ENCODE data around the gene MYZAP.

MYZAP gene

DNA sequence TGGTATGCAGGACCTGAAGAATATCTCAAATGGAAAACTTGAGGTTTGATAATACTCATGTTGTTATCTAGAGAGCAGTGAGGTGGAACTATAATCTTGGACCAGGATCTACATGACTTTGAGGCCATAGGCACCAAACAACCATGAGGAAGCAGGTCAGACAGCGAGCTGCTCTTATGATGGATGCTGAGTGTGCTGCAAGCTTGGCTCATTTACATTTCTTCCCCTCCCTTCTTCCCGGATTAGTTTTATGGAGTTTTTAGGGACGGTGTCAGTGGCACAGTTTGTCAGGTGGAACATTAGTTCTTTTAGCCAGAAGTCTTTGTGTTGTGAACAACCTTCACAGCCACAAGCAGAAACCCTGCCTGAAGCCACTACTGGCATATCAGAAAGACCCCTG is 8.0 kb upstream of the MYZAP start:
- no peak for FAIRE-seq
- no peak for TF ChIP-seq PAX5 (IDR thresholded peaks at IDR 0.05; ENCODE audit: insufficient read depth, low read length, severe bottlenecking)
- TF ChIP-seq SPI1 (IDR thresholded peaks at IDR 0.05; ENCODE audit: low read depth, low read length) = no peak
- TF ChIP-seq POLR2AphosphoS5 (IDR thresholded peaks at IDR 0.05; ENCODE audit: low read depth, low read length) = no peak
- TF ChIP-seq POU2F2 (IDR thresholded peaks at IDR 0.05; ENCODE audit: low read depth, low read length) = no peak
- no peak for TF ChIP-seq TAF1 (IDR thresholded peaks at IDR 0.05; ENCODE audit: low read depth, low read length)
- TF ChIP-seq POLR2A (IDR thresholded peaks at IDR 0.05; ENCODE audit: low read depth, low read length) = no peak
- no peak for DNase-seq (ENCODE audit: insufficient read length, low spot score)

DNA sequence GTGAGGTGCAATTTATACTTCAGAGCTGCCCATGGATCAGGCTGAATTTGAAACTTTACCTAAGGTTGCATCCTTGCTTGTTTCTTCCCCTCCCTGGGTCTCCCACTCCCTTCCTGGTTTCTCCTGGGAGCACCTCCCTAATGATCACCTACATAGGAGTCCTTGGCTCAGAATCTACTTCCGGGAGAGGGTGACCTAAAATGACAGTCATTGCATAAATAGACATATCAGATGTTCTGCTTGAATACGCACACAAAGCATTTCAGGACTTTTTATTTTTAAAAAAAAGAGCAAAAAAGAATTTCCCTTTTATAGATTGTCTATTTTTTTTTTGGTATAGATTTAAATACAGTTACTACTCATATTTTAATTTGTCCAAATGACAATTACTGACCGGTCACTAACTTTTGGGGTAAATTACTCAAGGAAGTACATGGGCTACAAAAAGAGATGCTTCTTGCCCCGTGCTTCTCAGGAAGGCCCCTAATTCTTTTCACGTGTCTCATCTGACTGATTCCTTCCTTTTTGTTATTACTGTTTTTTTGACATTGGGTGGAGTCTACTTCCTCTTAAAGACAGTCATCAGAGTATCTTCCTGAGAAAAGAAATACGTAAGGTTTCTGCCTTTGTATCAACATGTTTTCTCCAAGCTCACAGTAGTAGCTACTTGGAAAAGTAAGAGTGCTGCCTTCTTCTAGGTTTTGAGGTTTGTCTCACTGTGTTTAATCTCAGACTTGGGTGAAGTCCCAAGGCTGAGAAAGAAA is 4.9 kb upstream of the MYZAP start:
- FAIRE-seq = no peak
- TF ChIP-seq SPI1 (IDR thresholded peaks at IDR 0.05; ENCODE audit: low read depth, low read length) (no peak), POLR2A (IDR thresholded peaks at IDR 0.05; ENCODE audit: low read depth, low read length) (no peak), TAF1 (IDR thresholded peaks at IDR 0.05; ENCODE audit: low read depth, low read length) (no peak), POU2F2 (IDR thresholded peaks at IDR 0.05; ENCODE audit: low read depth, low read length) (no peak), PAX5 (IDR thresholded peaks at IDR 0.05; ENCODE audit: insufficient read depth, low read length, severe bottlenecking) (no peak), POLR2AphosphoS5 (IDR thresholded peaks at IDR 0.05; ENCODE audit: low read depth, low read length) (no peak)
- DNase-seq (ENCODE audit: insufficient read length, low spot score) = no peak

DNA sequence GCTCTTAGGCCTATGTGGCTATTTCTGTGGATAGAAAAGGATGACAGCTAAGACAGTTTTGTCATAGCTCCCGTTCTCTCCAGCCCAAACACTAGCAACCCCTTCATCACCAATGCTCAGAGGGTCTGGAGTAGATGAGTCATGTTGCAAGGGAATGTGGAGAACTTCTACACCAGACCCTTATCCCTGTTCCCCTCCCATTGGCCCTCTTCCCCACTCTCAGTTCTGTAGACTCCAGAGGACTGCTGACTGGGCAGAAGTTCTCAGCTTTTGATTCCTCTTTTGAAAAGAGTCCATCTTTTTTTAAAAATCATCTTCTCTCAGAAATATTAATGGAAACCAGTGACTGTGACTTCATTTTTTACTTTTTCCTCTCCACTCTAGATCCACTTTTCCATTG is 2.4 kb upstream of the MYZAP start:
- TF ChIP-seq POLR2A (IDR thresholded peaks at IDR 0.05; ENCODE audit: low read depth, low read length) (no peak), SPI1 (IDR thresholded peaks at IDR 0.05; ENCODE audit: low read depth, low read length) (no peak), TAF1 (IDR thresholded peaks at IDR 0.05; ENCODE audit: low read depth, low read length) (no peak), PAX5 (IDR thresholded peaks at IDR 0.05; ENCODE audit: insufficient read depth, low read length, severe bottlenecking) (no peak), POLR2AphosphoS5 (IDR thresholded peaks at IDR 0.05; ENCODE audit: low read depth, low read length) (no peak), POU2F2 (IDR thresholded peaks at IDR 0.05; ENCODE audit: low read depth, low read length) (no peak)
- DNase-seq (ENCODE audit: insufficient read length, low spot score) (no peak), FAIRE-seq (no peak)

DNA sequence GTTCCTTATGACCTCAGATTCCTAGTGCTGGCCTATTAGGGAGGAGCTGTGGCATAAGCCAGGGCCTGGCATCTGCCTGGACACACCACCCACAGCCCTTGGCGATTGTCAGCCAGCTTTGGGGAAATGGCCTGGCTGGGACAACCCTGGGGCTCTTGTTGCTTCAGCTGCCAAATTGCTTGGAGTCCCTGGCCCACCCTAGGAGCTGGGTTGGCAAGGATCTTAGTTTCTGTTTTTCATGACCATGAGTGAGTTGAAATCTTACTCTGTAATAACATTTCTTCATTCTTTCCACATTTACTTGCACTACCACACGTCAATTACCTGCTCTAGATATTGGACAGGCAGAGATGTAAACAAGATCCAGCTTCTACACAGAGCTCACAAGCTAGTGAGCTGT is 1.9 kb upstream of the MYZAP start:
- TF ChIP-seq POU2F2 (IDR thresholded peaks at IDR 0.05; ENCODE audit: low read depth, low read length) (no peak), PAX5 (IDR thresholded peaks at IDR 0.05; ENCODE audit: insufficient read depth, low read length, severe bottlenecking) (no peak), SPI1 (IDR thresholded peaks at IDR 0.05; ENCODE audit: low read depth, low read length) (no peak), TAF1 (IDR thresholded peaks at IDR 0.05; ENCODE audit: low read depth, low read length) (no peak), POLR2AphosphoS5 (IDR thresholded peaks at IDR 0.05; ENCODE audit: low read depth, low read length) (no peak), POLR2A (IDR thresholded peaks at IDR 0.05; ENCODE audit: low read depth, low read length) (no peak)
- FAIRE-seq = no peak
- no peak for DNase-seq (ENCODE audit: insufficient read length, low spot score)

DNA sequence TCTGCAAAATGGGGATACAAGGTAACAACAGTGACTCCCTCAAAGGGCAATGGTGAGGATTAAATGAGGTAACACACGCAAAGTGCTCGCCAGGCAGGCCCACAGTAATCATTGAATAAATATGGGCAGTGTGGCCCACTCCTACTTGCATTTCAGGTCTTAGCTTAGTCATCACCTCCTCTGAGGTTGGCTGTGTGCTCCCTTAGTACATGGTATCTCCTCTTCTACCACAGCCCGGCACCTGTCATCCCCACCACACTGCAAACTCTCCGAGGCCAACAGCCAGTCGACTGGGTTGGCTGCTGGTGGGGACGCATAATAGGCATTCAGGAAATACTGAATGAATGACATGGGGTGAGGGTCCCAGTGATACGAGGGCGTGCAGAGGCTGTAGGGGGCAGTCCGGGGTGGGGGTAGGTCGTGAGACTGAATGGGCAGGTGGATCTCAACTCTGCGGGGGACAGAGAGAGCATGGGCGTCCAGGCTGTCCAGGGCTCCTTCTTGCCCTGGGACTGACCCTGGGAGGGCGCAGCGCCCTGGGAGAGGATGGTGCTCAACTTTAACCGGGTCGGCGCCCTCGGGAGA is 375 bp upstream of the MYZAP start:
- DNase-seq (ENCODE audit: insufficient read length, low spot score) (no peak), FAIRE-seq (no peak)
- no peak for TF ChIP-seq SPI1 (IDR thresholded peaks at IDR 0.05; ENCODE audit: low read depth, low read length)
- no peak for TF ChIP-seq POLR2A (IDR thresholded peaks at IDR 0.05; ENCODE audit: low read depth, low read length)
- TF ChIP-seq PAX5 (IDR thresholded peaks at IDR 0.05; ENCODE audit: insufficient read depth, low read length, severe bottlenecking) = no peak
- TF ChIP-seq TAF1 (IDR thresholded peaks at IDR 0.05; ENCODE audit: low read depth, low read length) = no peak
- no peak for TF ChIP-seq POU2F2 (IDR thresholded peaks at IDR 0.05; ENCODE audit: low read depth, low read length)

DNA sequence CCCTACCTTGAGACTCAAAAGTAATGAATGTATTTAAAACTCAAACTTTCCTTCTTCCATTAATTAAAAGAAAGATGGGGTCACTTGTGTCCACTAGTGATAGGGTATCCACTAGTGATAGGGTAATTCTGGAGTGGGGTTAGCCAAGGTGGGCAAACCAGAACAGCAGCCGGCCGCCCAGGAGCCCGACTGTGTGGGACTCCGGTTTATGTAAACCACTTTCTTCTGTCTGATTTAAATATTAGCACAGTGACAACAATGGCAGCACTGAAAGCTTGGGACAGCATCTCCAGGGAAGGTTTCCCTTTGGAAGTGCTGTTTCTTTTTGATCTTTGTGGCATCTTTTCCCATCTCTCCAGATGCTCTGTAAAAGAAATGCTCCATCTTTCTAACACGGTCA is 722 bp downstream of the MYZAP start:
- DNase-seq (ENCODE audit: insufficient read length, low spot score) (no peak), FAIRE-seq (no peak)
- TF ChIP-seq POU2F2 (IDR thresholded peaks at IDR 0.05; ENCODE audit: low read depth, low read length) = no peak
- no peak for TF ChIP-seq POLR2AphosphoS5 (IDR thresholded peaks at IDR 0.05; ENCODE audit: low read depth, low read length)
- TF ChIP-seq PAX5 (IDR thresholded peaks at IDR 0.05; ENCODE audit: insufficient read depth, low read length, severe bottlenecking) = no peak
- TF ChIP-seq TAF1 (IDR thresholded peaks at IDR 0.05; ENCODE audit: low read depth, low read length) = no peak

DNA sequence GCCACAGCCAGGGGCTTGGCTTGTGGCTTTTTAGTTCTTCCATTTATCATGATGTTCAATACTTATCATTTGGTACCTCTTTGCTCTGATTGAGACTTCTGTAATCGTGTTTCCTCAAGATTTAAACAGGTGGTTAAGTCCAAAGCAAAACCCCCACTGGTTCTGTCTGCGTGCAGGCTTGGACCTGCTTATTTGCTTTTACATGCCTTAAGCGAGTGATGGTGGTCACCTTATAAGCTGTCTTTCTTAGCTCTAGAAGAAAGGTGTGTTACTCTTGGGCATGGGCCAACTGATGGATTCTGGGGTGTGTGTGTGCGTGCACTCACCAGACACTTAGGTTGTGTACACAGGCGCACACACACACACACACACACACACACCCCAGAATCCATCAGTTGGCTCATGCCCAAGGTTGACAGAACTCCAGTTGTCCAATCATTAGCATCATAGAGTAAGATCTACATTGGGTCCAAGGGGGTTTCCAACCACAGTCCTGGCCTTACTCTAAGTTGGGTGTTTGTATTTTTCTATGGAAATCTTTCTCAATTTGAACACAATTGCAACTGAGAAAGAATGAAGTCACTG is 1.2 kb downstream of the MYZAP start:
- FAIRE-seq (no peak), DNase-seq (ENCODE audit: insufficient read length, low spot score) (no peak)
- TF ChIP-seq POLR2AphosphoS5 (IDR thresholded peaks at IDR 0.05; ENCODE audit: low read depth, low read length) (no peak), POLR2A (IDR thresholded peaks at IDR 0.05; ENCODE audit: low read depth, low read length) (no peak), PAX5 (IDR thresholded peaks at IDR 0.05; ENCODE audit: insufficient read depth, low read length, severe bottlenecking) (no peak), SPI1 (IDR thresholded peaks at IDR 0.05; ENCODE audit: low read depth, low read length) (no peak), POU2F2 (IDR thresholded peaks at IDR 0.05; ENCODE audit: low read depth, low read length) (no peak), TAF1 (IDR thresholded peaks at IDR 0.05; ENCODE audit: low read depth, low read length) (no peak)

DNA sequence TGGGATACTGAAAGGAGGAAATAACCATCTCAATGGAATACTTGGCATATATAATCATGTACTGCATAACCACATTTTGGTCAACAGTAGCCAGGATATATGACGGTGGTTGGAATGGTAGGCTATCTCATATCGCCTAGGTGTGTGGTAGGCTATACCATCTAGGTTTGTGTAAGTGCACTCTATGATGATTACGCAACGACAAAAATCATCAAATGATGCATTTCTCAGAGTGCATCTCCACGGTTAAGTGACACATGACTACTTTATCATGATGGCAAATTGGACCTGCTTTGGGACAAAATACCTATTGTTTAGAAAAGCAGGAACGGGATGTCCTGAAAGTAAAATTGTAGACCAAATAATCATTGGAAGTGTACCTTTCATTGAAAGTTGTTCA is 2.8 kb downstream of the MYZAP start:
- FAIRE-seq (no peak), DNase-seq (ENCODE audit: insufficient read length, low spot score) (no peak)
- TF ChIP-seq POLR2A (IDR thresholded peaks at IDR 0.05; ENCODE audit: low read depth, low read length) = no peak
- TF ChIP-seq POU2F2 (IDR thresholded peaks at IDR 0.05; ENCODE audit: low read depth, low read length) = no peak
- TF ChIP-seq POLR2AphosphoS5 (IDR thresholded peaks at IDR 0.05; ENCODE audit: low read depth, low read length) = no peak
- no peak for TF ChIP-seq PAX5 (IDR thresholded peaks at IDR 0.05; ENCODE audit: insufficient read depth, low read length, severe bottlenecking)
- no peak for TF ChIP-seq SPI1 (IDR thresholded peaks at IDR 0.05; ENCODE audit: low read depth, low read length)
- no peak for TF ChIP-seq TAF1 (IDR thresholded peaks at IDR 0.05; ENCODE audit: low read depth, low read length)

DNA sequence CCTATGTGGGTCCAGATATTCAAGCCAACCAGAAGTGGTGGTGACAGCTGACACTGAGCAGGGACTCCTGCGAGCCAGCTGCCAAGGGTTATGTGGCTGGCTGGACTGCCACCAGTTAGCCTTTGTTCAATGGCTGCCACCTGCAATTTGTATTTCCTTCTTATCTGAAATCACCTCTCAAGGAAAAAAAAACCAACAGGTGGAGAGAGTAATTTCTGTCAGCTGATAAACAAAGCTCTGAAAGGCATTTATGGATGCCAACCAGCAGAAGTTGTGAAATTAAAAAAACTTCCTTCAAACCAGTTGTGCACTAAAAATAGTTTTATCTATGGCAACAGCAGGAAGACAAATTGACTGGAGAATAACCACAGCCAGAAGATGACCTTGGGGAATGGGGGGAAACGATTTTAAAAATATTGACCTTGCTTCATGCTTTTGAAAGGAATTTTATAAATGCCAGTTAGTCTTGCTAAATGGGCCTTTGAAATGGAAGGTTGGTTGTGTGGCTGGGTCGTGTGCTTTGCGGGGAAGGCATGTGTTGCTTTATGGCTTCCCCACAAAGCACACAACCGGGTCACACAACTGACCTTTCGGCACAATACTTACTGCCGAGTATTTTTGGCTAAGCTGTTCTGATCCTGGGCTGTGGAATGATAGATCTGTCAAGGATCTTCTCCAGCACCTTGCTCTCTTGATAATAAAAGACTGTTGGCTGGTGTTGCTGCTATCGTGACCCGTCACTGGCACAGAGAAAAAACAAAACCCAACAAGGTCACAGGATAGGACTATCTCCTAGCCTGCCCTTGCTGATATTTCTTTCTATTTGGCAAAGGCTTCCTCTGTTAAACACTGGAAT is 3.5 kb downstream of the MYZAP start:
- no peak for FAIRE-seq
- no peak for DNase-seq (ENCODE audit: insufficient read length, low spot score)
- TF ChIP-seq POU2F2 (IDR thresholded peaks at IDR 0.05; ENCODE audit: low read depth, low read length) (no peak), SPI1 (IDR thresholded peaks at IDR 0.05; ENCODE audit: low read depth, low read length) (no peak), POLR2AphosphoS5 (IDR thresholded peaks at IDR 0.05; ENCODE audit: low read depth, low read length) (no peak), PAX5 (IDR thresholded peaks at IDR 0.05; ENCODE audit: insufficient read depth, low read length, severe bottlenecking) (no peak), TAF1 (IDR thresholded peaks at IDR 0.05; ENCODE audit: low read depth, low read length) (no peak), POLR2A (IDR thresholded peaks at IDR 0.05; ENCODE audit: low read depth, low read length) (no peak)

Data from GM12891 (cell line).